AG04450 (cell line): ENCODE measurements around the gene PRDM8. TPM values are rescaled to one million over a fixed set of nuclear protein-coding genes. Genes with fewer than 3 reads are reported as not detected.

Experiments used
- CTCF ChIA-PET: fragments of 300-600, 350-600 bp; formaldehyde crosslinking; extraction: SDS; loops from one replicate; lab custom pipeline; 2022; ENCODE audit warnings: antibody characterized with exemption, inconsistent platforms; lab: Charles Lee
- POLR2A ChIA-PET: fragments of 350-600 bp; formaldehyde crosslinking; extraction: SDS; loops from one replicate; lab custom pipeline; 2021; ENCODE audit warnings: antibody characterized with exemption, inconsistent platforms; lab: Yijun Ruan, JAX
- DNase-seq: peaks from one replicate; pipeline ENCODE4 v3.0.0-alpha.2; 2011; ENCODE audit warnings: low read depth, low spot score
- H3K27ac ChIP-seq: one replicate; pipeline ENCODE4 v1.5.1; 2012; ENCODE audit warnings: low read depth, low read length, control low read depth
- H3K27me3 ChIP-seq: one replicate; pipeline ENCODE4 v1.6.0; 2012; ENCODE audit warnings: low read length; ENCODE audit not compliant: control insufficient read depth, insufficient read depth
- H3K4me3 ChIP-seq: 2 replicates; pipeline ENCODE4 v1.5.1; 2011; ENCODE audit warnings: mild to moderate bottlenecking, low read depth, low read length, control low read depth
- H3K9me3 ChIP-seq: 2 replicates; pipeline ENCODE4 v1.5.1; 2012; ENCODE audit warnings: low read length; ENCODE audit not compliant: control insufficient read depth, insufficient read depth
- CTCF ChIP-seq: IDR thresholded peaks from 2 replicates; pipeline ENCODE4 v1.5.1; 2011; ENCODE audit warnings: low read depth, low read length, control low read depth, inconsistent platforms
- polyA plus RNA-seq: library from polyadenylated mRNA; depleted of rRNA; stranded (reverse); fragments of >200 nt; gene quantifications from 2 replicates; pipeline ENCODE4 v1.2.3, GENCODE V29; 2011

Gene PRDM8
- polyA plus RNA-seq, 1 experiment = 12.8 TPM

- CTCF ChIA-PET = interaction anchor here (0.9 to 6.1 kb wide), 3 partner anchors 12 to 72 kb away, joined by 3 to 82 read pairs (median 3); no protein-coding TSS in a partner anchor
- no peak for TF ChIP-seq CTCF
- Histone ChIP-seq H3K27ac (no peak overlapping the region), H3K9me3 (no peaks in the 10 kb centered on the region; the same call in 1 of the 2 replicates), H3K27me3 (no peaks in the 10 kb centered on the region), H3K4me3 (peak overlapping the region; percentile 69)
- DNase-seq = no peak
- POLR2A ChIA-PET = no interaction called here
These were observed 1.1 kb downstream of the PRDM8 start for GRCh38 chr4:80198441-80198837.

GRCh38 chr4:80199004-80199560 lies 1.8 kb downstream of the PRDM8 start:
- H3K9me3 ChIP-seq = no peaks in the 10 kb centered on the region; the same call in 1 of the 2 replicates
- ChIA-PET POLR2A (interaction anchor here (1.5 kb wide), 1 partner anchor 13 kb away, joined by 3 read pairs; no protein-coding TSS in a partner anchor), CTCF (interaction anchor here (0.7 to 6.1 kb wide), 5 partner anchors 13 to 892 kb away, joined by 3 to 82 read pairs (median 3); no protein-coding TSS in a partner anchor)
- H3K4me3 ChIP-seq = peak overlapping the region; percentile 69
- no peaks in the 10 kb centered on the region for H3K27me3 ChIP-seq
- no peak overlapping the region for H3K27ac ChIP-seq
- no peak for DNase-seq
- TF ChIP-seq CTCF = no peak

GRCh38 chr4:80199947-80200346 lies 2.6 kb downstream of the PRDM8 start:
- TF ChIP-seq CTCF = no peak
- ChIA-PET POLR2A (interaction anchor here (1.5 kb wide), 1 partner anchor 12 kb away, joined by 3 read pairs; no protein-coding TSS in a partner anchor), CTCF (interaction anchor here (0.6 to 6.1 kb wide), 3 partner anchors 12 to 17 kb away, joined by 3 to 82 read pairs (median 4); no protein-coding TSS in a partner anchor)
- peak overlapping the region; percentile 43 for H3K4me3 ChIP-seq
- no peaks in the 10 kb centered on the region for H3K27me3 ChIP-seq
- no peak overlapping the region for H3K27ac ChIP-seq
- no peaks in the 10 kb centered on the region; the same call in 1 of the 2 replicates for H3K9me3 ChIP-seq
- DNase-seq = no peak

- ChIA-PET CTCF (interaction anchor here (0.6 to 6.1 kb wide), 32 partner anchors 9 to 1629 kb away, joined by 3 to 82 read pairs (median 4); no protein-coding TSS in a partner anchor), POLR2A (interaction anchor here (0.6 to 1.5 kb wide), 7 partner anchors 11 to 139 kb away, joined by 3 to 8 read pairs (median 4); no protein-coding TSS in a partner anchor)
- H3K27ac ChIP-seq = peak overlapping the region; percentile 90
- H3K4me3 ChIP-seq = peak overlapping the region; percentile 63
- no peak for DNase-seq
- TF ChIP-seq CTCF = no peak
- H3K9me3 ChIP-seq = peaks cover under 1% of the 10 kb centered on the region
- no peaks in the 10 kb centered on the region for H3K27me3 ChIP-seq
These were observed 4.2 kb downstream of the PRDM8 start for GRCh38 chr4:80201252-80202151.
